Fibroblast of skin of left quadriceps (primary cell): ENCODE results near the gene ZFHX3.
A peak's percentile ranks its signal among the peaks of the same experiment; 100 is the strongest.
"Not testable (repeated sequence)": the region's sequence is repeated elsewhere in the genome, so short reads cannot be mapped to it uniquely, and the experiment has no call there.

Experiments used
- DNase-seq, 2 experiments: peaks; one replicate each; pipeline ENCODE4 v3.0.0-alpha.2; 2013; ENCODE audit warnings: low read depth in 2 of 2

The ZFHX3 gene

DNA sequence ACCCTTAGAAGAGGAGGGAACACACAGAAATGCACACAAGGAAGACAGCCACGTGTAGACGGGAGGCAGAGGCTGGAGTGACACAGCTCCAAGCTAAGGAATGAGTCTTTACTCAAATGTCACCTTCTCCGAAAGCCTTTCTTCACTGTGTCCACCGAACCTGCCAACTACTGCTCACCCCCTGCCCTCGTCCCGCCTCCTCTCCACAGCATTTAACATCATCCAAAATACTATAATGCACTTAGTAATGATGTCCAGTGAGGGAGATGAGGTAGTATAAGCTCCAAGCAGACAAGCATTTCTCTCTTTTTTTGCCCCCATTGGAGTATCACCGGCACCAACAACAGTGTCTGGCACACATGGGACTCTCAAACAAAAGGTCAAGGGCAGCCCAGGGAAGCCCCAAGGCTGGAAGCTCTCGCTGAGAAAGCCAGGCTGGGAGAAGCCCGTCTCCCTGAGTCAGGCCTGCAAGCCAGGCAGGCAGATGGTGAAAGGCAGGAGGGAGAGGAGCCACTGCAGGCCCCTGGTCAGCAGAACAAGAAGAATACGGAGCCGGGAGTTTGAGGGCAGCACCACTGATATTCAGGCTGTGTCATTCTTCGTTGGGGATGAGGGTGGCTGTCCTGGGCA is 25.9 kb downstream of the ZFHX3 start:
- no peak for DNase-seq

DNA sequence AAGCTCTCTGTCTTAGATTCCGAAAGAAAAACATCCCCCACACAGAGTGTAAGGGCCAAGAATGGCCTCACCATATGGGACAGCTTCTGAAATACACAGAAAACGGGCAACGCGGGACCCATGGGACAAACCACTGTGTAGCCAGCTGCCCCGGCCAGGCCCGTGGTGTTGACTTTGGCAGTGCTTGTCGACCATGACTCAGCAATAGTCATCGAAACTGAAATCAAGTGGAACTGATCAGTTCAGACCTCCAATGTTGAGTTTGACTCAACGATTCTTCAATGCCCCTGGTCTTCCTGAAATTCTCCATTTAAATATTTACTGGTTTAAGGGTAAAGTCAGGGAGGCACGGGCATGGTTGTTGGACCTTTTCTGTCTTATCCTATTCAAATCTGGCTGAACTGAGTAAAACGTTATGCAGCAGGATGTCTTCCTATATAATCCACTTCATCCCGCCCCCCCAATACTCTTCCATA is 27.5 kb downstream of the ZFHX3 start:
- DNase-seq: peak; percentile 56 to 63

DNA sequence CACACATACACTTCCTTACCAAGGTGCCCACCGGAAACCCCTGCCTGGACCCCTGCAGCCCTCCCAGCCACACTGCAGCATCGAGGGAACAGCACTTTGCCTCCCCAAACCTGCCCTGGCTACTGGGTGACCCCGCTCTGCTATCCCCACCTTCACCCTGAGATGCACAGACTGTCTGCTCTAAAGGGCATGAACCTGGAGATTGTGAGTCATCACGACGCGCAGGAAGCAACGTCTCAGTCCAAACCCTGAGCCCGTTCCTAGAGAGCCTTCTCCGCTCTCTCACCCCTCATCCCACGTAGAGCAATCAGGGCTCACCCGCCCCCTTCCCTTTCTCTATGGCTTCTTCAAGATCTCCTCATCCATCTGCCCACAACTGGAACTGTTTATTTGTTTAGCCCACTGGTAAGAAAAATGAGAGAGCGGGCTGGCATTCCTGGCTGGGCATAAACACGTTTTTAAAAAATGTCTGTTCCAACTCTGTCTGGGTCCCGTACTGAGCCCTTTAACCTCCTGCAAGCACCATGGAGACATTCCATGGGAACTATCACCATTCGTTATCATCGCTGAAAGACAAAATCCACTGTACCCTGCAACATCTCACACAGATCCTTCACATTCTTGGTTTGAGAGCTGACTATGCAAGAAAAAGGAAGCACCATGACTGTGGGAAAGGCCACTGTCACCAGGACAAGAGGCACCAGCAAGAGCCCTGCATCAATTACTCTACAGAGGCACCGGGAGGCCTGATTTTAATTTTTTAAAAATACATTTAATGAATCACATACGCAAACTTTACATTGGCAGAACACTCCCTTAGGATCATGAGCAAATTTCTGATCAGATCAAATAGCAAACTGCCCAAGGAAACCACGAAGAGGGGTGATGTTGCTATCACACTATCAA is 28.2 kb downstream of the ZFHX3 start:
- no peak for DNase-seq

DNA sequence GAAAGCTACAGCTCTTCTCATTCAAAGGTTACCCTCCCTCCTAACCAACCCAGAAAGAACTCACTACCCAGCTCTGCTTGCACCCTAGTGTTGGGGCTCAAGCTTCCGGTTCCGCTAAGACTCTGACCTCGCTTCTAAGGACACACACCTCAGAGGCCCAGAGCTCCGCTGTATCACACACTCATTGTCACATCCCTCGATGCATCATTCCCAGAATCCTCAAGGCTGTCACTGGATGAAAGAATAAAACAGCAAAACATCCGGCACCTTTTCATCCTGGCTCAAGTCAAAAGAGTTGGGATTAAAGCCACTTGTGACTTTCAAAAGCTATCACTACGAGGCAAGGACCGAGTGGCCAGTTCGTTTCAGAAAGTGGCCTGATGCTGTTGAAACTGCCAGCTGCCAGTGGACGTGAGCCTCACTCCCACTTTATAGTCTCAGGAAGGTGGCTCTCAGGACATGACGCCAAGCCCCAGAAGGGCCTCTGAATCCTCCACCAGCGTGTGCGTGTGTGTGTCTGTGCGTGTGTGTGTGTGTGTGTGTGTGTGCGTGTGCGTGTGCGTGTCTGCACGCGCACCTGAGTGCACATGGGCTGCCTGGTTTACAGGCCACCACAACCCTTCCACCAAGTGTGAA is 29.0 kb downstream of the ZFHX3 start:
- DNase-seq: no peak

DNA sequence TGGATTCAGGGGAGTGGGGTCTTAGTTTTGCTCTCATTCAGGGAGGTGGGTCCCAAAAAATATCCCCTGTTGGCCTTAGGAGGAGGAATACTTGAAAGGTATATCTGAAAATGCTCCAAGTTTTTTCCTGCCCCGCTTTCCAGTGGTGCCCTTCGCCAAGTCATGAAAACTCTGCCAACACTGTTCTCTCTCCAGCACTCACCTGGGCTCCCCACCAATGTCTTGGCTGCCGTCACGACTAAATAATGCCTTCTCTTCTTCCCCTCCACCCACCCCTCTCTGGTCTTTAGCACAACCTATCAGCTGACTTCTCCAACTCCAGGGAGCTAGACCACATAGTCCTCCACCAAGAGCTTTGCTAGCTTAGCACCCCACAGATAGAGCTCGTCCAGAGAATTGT is 30.6 kb downstream of the ZFHX3 start:
- DNase-seq: no peak

DNA sequence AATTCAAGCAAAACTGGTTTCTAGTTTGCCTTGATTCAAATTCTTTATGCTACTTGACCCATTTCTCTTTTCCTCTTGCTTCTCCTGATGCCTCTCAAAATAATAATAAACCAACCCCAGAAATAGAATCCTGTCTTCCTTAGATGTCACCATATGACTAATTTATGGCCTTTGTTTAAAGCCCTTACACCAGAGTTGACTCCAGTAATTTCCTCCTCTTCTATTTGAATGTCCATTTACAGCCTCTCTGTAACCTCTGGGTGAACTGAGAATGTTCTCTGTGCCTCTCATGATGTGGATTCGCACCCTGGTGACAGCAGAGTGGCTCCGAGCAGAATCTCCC is 31.5 kb downstream of the ZFHX3 start:
- DNase-seq: no peak

DNA sequence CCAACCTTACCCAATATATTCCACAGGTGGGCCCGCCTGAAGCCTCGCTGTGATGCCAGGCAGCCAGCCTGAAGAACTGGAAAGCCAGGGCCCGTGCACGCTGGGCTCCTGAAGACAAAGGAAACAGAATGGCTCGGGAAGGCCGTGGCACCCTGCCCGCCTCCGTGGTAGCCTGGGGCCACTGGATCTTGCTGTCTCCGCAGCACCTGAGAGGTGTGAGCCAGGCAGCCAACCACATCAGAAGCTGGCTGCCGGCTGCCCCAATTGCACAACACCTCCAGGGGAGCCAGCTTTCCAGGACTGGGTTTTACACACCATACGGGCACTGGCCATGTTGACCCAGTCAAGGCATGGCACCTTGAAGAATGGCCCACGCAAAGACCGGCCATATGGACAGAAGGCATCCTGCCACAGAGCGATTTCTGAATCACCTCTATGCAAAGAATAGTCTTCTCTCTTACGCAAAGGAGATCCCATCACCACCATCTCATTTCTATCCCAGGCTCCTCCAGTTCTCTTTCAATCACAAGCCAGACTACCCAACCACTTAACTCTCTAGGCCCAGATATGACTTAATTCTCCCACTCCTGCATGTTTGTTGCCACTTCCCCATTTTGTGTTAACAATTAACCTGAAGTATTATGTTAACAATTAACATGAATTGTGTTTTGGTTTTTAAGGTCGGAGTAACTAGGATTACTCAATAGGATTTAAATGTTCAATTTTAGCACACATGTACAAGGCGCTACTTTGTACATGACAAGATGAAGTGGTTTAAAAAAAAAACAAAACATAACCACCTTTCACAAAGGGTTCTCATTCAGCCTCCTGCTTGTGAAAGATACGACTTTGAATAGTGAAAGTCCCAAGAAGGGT is 32.1 kb downstream of the ZFHX3 start:
- DNase-seq: no peak

DNA sequence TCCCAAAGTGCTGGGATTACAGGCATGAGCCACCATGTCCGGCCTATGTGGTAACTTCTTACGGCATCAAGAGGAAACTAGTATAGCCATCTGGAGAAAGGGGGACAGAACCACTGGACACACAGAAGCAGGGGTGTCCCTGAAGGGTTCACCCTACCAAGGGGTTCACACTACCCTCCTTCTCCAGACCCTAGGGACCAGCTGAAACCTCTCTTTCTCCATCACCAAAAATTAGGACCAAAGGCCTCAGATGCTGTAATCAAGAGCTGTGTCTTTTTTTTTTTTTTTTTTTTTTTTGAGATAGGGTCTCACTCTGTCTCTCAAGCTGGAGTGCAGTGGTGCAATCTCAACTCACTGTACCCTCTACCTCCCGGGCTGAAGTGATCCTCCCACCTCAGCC is 33.2 kb downstream of the ZFHX3 start:
- no peak for DNase-seq

DNA sequence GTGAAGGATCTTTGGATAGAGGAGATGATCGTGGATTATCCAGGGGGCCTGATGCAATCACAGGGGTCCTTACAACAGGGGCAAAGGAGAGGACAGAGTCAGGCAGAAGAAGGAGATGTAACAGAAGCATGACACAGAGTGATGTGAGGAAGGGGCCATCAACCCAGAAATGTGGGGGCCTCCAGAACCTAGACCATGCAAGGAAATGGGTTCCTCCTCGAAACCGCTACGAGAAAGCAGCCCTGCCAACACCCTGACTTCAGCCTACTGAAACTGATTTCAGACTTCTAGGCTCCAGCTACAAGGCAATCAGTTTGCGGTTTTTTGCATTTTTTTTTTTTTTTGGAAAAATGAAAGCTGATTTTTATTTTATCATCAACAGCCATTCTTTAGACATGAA is 34.0 kb downstream of the ZFHX3 start:
- DNase-seq: no peak

DNA sequence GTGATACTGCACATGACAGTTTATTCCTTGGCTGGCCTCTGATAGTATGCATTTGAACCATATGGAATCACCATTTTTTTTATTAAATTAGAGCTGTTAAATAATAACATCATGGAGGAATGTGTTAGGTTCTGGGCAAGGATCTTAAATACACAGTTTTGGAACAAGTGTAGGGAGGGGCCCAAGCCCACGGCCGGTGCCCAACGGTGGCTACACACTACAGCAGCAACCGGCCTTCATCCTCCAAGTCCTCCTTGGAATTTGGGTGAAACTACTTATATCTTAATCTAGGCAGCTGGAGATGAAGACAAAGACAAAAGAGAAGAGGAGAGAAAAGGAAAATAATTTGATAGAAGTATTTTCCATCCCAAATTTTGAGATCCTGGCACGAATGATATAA is 35.6 kb downstream of the ZFHX3 start:
- DNase-seq: no peak

DNA sequence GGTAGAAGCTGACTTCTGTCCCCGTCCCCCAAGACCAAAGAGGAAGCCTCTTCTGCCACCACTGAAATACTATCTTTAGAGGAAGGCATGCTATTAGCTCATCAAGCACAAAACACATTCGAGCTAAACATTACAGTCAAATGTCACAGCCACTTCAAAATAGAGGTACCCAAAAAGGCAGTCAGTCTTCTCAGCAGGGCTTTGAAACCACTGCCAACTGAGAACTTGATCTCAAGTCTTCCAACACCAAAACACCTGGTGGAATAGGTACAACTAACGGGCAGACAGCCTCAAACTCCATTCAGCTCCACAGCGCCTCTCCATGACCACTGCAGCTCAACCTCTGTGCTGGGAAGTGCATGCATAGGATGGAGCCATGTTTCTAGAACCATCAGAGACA is 36.0 kb downstream of the ZFHX3 start:
- no peak for DNase-seq

DNA sequence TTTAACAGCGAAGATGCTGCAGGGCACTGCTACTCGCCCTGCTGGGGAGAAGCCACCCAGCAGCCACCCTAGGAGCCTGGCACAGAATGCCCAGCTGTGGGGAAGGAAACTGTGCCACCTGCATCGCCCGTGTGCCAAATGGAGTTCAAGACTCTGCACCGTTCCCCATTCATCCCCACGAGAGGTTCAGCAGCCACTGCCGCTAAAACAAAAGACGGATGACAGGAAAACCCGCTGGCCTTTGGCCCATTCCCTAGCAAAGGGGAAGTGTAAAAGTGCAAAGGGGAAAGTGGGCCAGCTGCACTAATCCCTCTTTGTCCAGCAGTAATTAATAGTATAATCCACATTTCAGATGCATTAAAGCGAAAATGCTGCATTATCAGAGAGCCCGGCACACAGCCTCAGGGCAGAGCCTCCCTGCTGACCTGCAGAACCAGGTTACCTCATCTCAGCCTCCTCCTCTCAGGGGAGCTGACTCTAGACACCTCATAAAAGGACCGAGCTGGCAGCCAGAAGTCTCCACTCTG is 37.7 kb downstream of the ZFHX3 start:
- DNase-seq: no peak

DNA sequence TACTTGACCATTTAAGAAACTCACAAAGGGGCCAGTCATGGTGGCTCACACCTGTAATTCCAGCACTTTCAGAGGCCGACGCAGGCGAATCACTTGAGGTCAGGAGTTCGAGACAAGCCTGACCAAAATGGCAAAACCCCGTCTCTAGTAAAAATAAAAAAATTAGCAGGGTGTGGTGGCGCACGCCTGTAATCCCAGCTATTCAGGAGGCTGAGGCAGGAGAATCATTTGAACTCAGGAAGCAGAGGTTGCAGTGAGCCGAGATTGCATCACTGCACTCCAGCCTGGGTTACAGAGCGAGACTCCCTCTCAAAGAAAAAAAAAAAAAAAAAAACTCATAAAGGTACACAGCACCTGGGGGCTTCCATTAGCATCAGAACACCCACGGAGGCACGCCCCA is 38.2 kb downstream of the ZFHX3 start:
- DNase-seq: not testable (repeated sequence)

DNA sequence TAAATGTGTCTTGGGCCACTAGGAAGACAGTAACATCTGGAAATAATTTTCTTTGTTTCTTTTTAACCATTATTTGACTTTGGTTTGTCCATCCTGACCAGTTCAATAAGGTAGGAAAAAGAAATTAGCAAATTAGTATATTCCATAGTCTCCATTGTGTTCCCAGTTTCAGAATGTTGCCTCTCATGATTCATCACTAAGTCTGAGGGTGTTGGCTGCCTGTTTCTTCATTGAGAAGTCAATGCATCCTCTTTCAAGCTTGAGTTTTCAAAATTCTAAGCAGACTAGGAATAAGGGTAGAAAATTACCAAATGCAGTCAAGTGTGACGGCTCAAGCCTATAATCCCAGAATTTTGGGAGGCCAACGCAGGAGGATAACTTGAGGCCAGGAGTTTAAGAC is 41.9 kb downstream of the ZFHX3 start:
- no peak for DNase-seq

DNA sequence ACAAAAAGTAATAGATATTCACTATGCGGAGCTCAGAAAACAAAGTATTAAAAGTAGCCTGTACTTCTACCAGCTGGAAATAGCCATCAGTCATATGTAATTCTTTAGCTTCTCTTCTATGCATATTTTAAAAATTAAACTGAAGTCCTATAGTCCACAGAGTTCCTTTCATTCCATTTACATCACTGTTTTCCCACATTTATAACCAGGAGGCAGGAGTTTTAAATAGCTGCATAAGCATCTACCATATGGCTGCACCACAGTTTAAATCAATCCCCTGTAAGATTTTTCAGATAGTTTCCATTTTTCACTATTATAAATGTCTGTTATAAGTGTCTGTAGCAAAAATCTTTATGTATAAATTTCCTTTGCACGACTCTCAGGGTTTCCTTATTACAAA is 45.1 kb downstream of the ZFHX3 start:
- peak; percentile 84 to 86 for DNase-seq

DNA sequence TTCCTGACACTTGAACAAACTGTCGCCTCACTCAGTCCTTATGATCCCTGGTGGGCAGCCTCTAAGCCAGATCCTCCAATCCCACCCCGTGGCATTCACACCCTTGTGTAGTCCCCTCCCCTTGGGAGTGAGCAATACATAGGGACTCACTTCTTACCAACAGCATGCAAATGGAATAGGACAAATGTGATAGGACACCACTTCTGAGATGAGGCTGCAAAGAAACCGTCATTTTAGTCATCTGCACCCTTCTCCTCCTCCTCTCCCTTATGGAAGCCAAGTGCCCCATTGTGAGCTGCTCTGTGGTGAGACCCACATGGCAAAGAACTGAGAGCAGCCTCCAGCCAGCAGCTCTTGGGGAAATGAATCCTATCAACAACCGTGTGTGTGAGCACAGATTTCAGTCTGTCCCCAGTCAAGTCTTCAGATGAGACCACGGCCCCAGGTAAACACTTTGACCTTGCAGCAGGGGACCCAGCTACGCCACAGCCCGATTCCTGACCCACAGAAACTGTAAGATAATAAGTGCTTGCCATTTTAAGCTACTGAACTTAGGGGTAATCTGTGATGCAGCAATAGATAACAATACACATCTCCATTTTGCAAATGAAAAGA is 46.9 kb downstream of the ZFHX3 start:
- DNase-seq: no peak

DNA sequence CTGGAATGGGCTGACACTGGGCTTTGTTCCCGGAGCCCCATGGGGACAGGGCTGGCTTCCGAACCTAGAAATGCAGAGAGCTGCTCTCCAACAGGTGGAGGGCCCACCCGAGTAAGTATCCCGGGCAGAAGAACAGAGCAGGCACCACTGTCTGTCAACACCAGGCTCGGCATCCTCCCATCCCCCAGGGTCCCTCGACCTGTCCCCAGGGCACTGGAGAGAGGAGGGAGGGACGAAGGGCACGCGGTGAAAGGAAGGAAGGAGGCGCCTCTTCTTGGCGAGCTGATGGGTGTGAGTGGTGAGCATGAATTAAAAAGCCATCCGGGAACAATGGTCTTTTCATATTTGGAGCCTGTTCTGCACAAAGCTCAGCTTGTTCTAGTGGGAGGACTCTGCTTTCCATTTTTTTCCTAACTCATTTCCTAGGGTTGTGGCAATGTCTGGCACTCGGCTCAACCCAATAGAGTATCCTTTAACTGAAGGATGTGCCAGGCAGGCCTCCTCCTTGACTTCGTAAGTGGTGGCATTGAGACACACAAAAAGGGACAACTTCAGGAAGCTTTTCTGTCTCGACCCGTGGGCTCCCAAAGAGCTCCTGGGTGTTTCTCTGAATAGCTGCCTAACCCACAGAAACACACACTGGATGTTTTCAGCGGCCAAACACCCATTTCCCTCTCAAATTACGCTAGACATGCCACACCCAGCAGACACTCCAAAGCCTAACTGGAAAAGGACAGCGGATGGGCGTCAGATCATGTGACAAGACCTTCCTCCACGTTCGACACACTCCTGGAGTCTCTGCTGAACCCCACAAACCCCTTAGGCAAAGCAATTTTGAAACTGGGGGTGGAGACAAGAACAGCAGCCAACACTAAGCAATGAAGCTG is 47.7 kb downstream of the ZFHX3 start:
- DNase-seq: no peak

DNA sequence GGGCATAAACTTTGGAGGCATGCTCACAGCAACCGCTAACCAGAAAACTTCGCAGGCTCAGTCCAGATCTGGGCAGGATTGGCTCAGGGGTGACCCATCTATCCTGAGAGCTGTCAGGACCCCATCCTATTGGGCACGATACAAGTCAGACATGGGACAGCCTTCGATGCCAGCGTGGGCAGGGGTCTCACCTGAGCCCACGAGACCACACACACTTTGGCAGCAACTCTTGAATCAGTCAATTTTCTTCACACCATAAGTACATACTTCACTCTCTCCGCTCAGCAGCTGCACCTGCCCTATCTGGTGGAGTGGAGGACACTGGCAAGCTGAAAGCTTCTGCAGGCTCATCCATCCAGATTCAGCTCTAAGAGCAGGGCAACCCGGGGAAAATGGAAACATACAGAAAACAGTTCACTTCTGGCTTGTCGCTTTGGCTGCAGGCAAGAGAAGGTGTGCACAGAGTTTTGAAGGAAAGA is 48.3 kb downstream of the ZFHX3 start:
- no peak for DNase-seq

DNA sequence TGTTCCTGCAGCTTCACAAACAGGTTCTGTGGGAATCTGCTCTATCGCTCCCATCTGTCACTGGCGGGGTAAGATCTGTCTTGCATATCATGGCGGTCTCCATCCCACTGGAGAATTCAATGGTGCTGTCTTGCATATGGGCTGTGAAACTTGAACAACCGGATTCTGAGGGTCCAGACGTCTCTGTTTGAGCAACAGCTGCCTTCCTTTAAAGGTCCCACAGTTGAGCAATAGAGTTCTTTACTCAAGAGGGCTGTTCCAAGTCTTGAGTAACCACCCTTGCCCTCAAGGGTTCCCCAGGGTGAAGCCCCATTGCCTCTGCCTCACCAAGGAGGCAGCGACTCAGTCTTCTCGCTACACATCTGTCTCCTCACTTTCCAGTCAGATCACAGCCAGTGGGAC is 50.8 kb downstream of the ZFHX3 start:
- DNase-seq: no peak
